DND-41 (cell line): ENCODE measurements around the gene PNCK.

Experiments used
- ATAC-seq: fragments of 200-7000 bp; cut with Tn5 transposase; 3 replicates; pipeline ENCODE4 v1.9.1; 2021; ENCODE audit warnings: low read depth; ENCODE audit not compliant: insufficient read depth
- DNase-seq: peaks from one replicate; pipeline ENCODE4 v3.0.0-alpha.2; 2020
- H2AFZ ChIP-seq: 2 replicates; pipeline ENCODE4 v1.6.0; 2012; ENCODE audit warnings: low read depth, low read length
- H3K27ac ChIP-seq: 2 replicates; pipeline ENCODE4 v1.5.1; 2012; ENCODE audit warnings: low read length, inconsistent platforms
- H3K27me3 ChIP-seq: fragments of 200-600 bp; sonication (generic); 2 replicates; pipeline ENCODE4 v1.6.0; 2012; ENCODE audit warnings: low read length, mild to moderate bottlenecking, inconsistent platforms; ENCODE audit not compliant: insufficient read depth, poor library complexity
- H3K36me3 ChIP-seq: 2 replicates; pipeline ENCODE4 v1.5.1; 2012; ENCODE audit warnings: low read length, inconsistent platforms; ENCODE audit not compliant: insufficient read depth
- H3K4me1 ChIP-seq: 2 replicates; pipeline ENCODE4 v1.5.1; 2012; ENCODE audit warnings: mild to moderate bottlenecking, low read length; ENCODE audit not compliant: insufficient read depth
- H3K4me2 ChIP-seq: 2 replicates; pipeline ENCODE4 v1.6.0; 2012; ENCODE audit warnings: mild to moderate bottlenecking, moderate library complexity, low read length, inconsistent platforms; ENCODE audit not compliant: insufficient read depth
- H3K4me3 ChIP-seq, 2 experiments: fragments of 200-600 bp in 1 of 2; shearing (Covaris generic) in 1 of 2; 2 replicates each; pipeline ENCODE4 v1.5.1; 2012 to 2016; ENCODE audit warnings: inconsistent platforms in 2 of 2, low read length in 2 of 2, mild to moderate bottlenecking in 2 of 2, low read depth in 1 of 2, moderate library complexity in 1 of 2
- H3K79me2 ChIP-seq: 2 replicates; pipeline ENCODE4 v1.6.0; 2012; ENCODE audit warnings: low read length, inconsistent platforms; ENCODE audit not compliant: insufficient read depth
- H3K9ac ChIP-seq: 2 replicates; pipeline ENCODE4 v1.6.0; 2012; ENCODE audit warnings: low read depth, mild to moderate bottlenecking, inconsistent platforms, low read length, moderate library complexity
- H3K9me3 ChIP-seq: 2 replicates; pipeline ENCODE4 v1.5.1; 2012; ENCODE audit warnings: low read length, moderate library complexity, mild to moderate bottlenecking, inconsistent platforms; ENCODE audit not compliant: insufficient read depth, severe bottlenecking
- H4K20me1 ChIP-seq: 2 replicates; pipeline ENCODE4 v1.6.0; 2012; ENCODE audit warnings: low read length; ENCODE audit not compliant: insufficient read depth
- CTCF ChIP-seq: IDR thresholded peaks from 2 replicates; pipeline ENCODE4 v1.5.1; 2012; ENCODE audit warnings: borderline replicate concordance, low read length, moderate library complexity, mild to moderate bottlenecking; ENCODE audit not compliant: poor library complexity, severe bottlenecking; ENCODE audit errors: extremely low read depth
- EZH2 ChIP-seq: IDR thresholded peaks from 3 replicates; pipeline ENCODE4 v1.6.1; 2012; ENCODE audit warnings: borderline replicate concordance, low read depth, mild to moderate bottlenecking, moderate library complexity, low read length, inconsistent platforms; ENCODE audit not compliant: severe bottlenecking

PNCK gene

GRCh38 chrX:153620576-153620975 lies 53.0 kb downstream of the PNCK start:
- H3K27ac ChIP-seq, result no peak overlapping the region
- H3K27me3 ChIP-seq, result no peaks in the 10 kb centered on the region
- H4K20me1 ChIP-seq, result no peaks in the 10 kb centered on the region
- no peak overlapping the region for H3K4me3 ChIP-seq
- H3K79me2 ChIP-seq, result no peaks in the 10 kb centered on the region
- ATAC-seq, result no peak
- no peak for TF ChIP-seq CTCF
- no peak for TF ChIP-seq EZH2
- H3K36me3 ChIP-seq, result no peaks in the 10 kb centered on the region
- no peak overlapping the region for H3K9ac ChIP-seq
- H3K4me1 ChIP-seq, result no peaks in the 10 kb centered on the region
- no peak for DNase-seq
- no peak overlapping the region for H3K4me2 ChIP-seq
- no peak overlapping the region for H2AFZ ChIP-seq
- H3K9me3 ChIP-seq, result no peaks in the 10 kb centered on the region
